Measurements from ENCODE around the gene DCUN1D5.

DCUN1D5 gene

GRCh38 chr11:103055221-103055890, 36.6 kb downstream of the DCUN1D5 start:
- DNase-seq (ENCODE audit: low spot score), result peak; percentile 38

GRCh38 chr11:103053997-103054396, 38.0 kb downstream of the DCUN1D5 start:
- DNase-seq (ENCODE audit: low spot score), result no peak

GRCh38 chr11:103051981-103052380, 40.0 kb downstream of the DCUN1D5 start:
- no peak for DNase-seq (ENCODE audit: low spot score)

- no peak for DNase-seq (ENCODE audit: low spot score)
Measured at GRCh38 chr11:103051151-103051801, 40.7 kb downstream of the DCUN1D5 start.

GRCh38 chr11:103050351-103050750, 41.6 kb downstream of the DCUN1D5 start:
- DNase-seq (ENCODE audit: low spot score), result no peak

GRCh38 chr11:103047837-103048236, 44.1 kb downstream of the DCUN1D5 start:
- DNase-seq (ENCODE audit: low spot score), result no peak

- no peak for DNase-seq (ENCODE audit: low spot score)
Measured at GRCh38 chr11:103043826-103044678, 47.9 kb downstream of the DCUN1D5 start.

GRCh38 chr11:103042161-103042560, 49.8 kb downstream of the DCUN1D5 start:
- no peak for DNase-seq (ENCODE audit: low spot score)

- peak; percentile 85 for DNase-seq (ENCODE audit: low spot score)
Measured at GRCh38 chr11:103035791-103036434, 56.0 kb downstream of the DCUN1D5 start.

GRCh38 chr11:103035216-103035615, 56.7 kb downstream of the DCUN1D5 start:
- DNase-seq (ENCODE audit: low spot score), result no peak

GRCh38 chr11:103031834-103032233, 60.1 kb downstream of the DCUN1D5 start:
- no peak for DNase-seq (ENCODE audit: low spot score)

- DNase-seq (ENCODE audit: low spot score), result no peak
Measured at GRCh38 chr11:103029401-103029800, 62.6 kb downstream of the DCUN1D5 start.

GRCh38 chr11:103028304-103029020, 63.5 kb downstream of the DCUN1D5 start:
- peak; percentile 84 for DNase-seq (ENCODE audit: low spot score)

- no peak for DNase-seq (ENCODE audit: low spot score)
Measured at GRCh38 chr11:103024086-103024485, 67.9 kb downstream of the DCUN1D5 start.

- no peak for DNase-seq (ENCODE audit: low spot score)
Measured at GRCh38 chr11:103016031-103016430, 75.9 kb downstream of the DCUN1D5 start.

GRCh38 chr11:103013421-103013820, 78.5 kb downstream of the DCUN1D5 start:
- DNase-seq (ENCODE audit: low spot score), result no peak
